GM12878 (cell line): Measurements from ENCODE around the gene AP3B2. TPM values are rescaled to one million over a fixed set of nuclear protein-coding genes. Genes with fewer than 3 reads are reported as not detected.
"Not testable (repeated sequence)": the region's sequence is repeated elsewhere in the genome, so short reads cannot be mapped to it uniquely, and the experiment has no call there.

Experiments
- ATAC-seq: fragments of 200-7000 bp; cut with Tn5 transposase; 3 replicates; pipeline ENCODE4 v1.9.1; 2020; ENCODE audit warnings: mild to moderate bottlenecking, moderate library complexity
- BruUV-seq: library from RNA; stranded (reverse); fragments of 400-500 nt; replicated peaks from 2 replicates; lab custom pipeline; 2021; lab: Mats Ljungman, UMichigan
- CTCF ChIA-PET: fragments of 300-600 bp; sonication (Branson Sonifier 250); formaldehyde crosslinking; extraction: SDS; loops from one replicate; lab custom pipeline; 2021; ENCODE audit warnings: inconsistent platforms; lab: Yijun Ruan, JAX
- POLR2A ChIA-PET: fragments of 350-600 bp; formaldehyde crosslinking; extraction: SDS; loops from one replicate; lab custom pipeline; 2021; ENCODE audit warnings: inconsistent platforms; lab: Charles Lee
- RAD21 ChIA-PET: fragments of 300-600 bp; sonication (Branson Sonifier 250); formaldehyde crosslinking; loops from one replicate; lab custom pipeline; 2023; ENCODE audit warnings: antibody characterized with exemption; ENCODE audit not compliant: unreplicated experiment; lab: Charles Lee
- SMC1A ChIA-PET: fragments of 300-600 bp; sonication (Branson Sonifier 250); formaldehyde crosslinking; loops from one replicate; lab custom pipeline; 2023; ENCODE audit not compliant: unreplicated experiment, uncharacterized antibody; lab: Charles Lee
- DNase-seq: peaks from one replicate; pipeline ENCODE4 v3.0.0-alpha.2; 2011; ENCODE audit warnings: low read depth, low spot score
- FAIRE-seq: peaks from 3 replicates; lab custom pipeline; 2011; peaks lifted over from hg19 to GRCh38; lab: Jason Lieb, UNC
- H2AFZ ChIP-seq: 2 replicates; pipeline ENCODE4 v1.6.0; 2011; ENCODE audit warnings: low read depth, low read length, control low read depth; ENCODE audit not compliant: control insufficient read depth
- H3K27ac ChIP-seq: 2 replicates; pipeline ENCODE4 v1.5.1; 2011; ENCODE audit warnings: control low read depth; ENCODE audit not compliant: control insufficient read depth, insufficient read depth
- H3K27me3 ChIP-seq, 2 experiments: replicated peaks in 1 of 2; 2 replicates each; pipeline versions ENCODE4 v1.6.0 to v1.6.1; 2011; ENCODE audit warnings: low read length in 1 of 2; ENCODE audit not compliant: control insufficient read depth in 2 of 2, insufficient read depth in 2 of 2
- H3K36me3 ChIP-seq, 2 experiments: 2 replicates each; pipeline ENCODE4 v1.5.1; 2011; ENCODE audit warnings: low read length in 1 of 2; ENCODE audit not compliant: control insufficient read depth in 2 of 2, insufficient read depth in 2 of 2
- H3K4me1 ChIP-seq: 2 replicates; pipeline ENCODE4 v1.6.1; 2011; ENCODE audit warnings: mild to moderate bottlenecking, low read length, moderate library complexity, mixed read lengths; ENCODE audit not compliant: control insufficient read depth, insufficient read depth
- H3K4me2 ChIP-seq: 2 replicates; pipeline ENCODE4 v1.6.0; 2011; ENCODE audit warnings: control low read depth; ENCODE audit not compliant: control insufficient read depth, insufficient read depth
- H3K4me3 ChIP-seq: fragments of 200-600 bp; sonication (generic); 2 replicates; pipeline ENCODE4 v1.5.1; 2016
- H3K79me2 ChIP-seq: 2 replicates; pipeline ENCODE4 v1.6.0; 2011; ENCODE audit warnings: low read length; ENCODE audit not compliant: control insufficient read depth, insufficient read depth
- H3K9ac ChIP-seq: 2 replicates; pipeline ENCODE4 v1.8.0; 2011; ENCODE audit warnings: low read length, control low read depth, mixed read lengths; ENCODE audit not compliant: control insufficient read depth, insufficient read depth
- H3K9me3 ChIP-seq: replicated peaks from 3 replicates; pipeline ENCODE4 v1.5.1; 2011; ENCODE audit warnings: mild to moderate bottlenecking, low read length; ENCODE audit not compliant: control insufficient read depth, insufficient read depth
- H4K20me1 ChIP-seq: 2 replicates; pipeline ENCODE4 v1.6.0; 2011; ENCODE audit not compliant: control insufficient read depth, insufficient read depth
- ASH2L ChIP-seq: fragments of 300-600, 200-600 bp; sonication (generic); IDR thresholded peaks from 2 replicates; pipeline ENCODE4 v1.6.1; 2017; ENCODE audit warnings: low read depth, mild to moderate bottlenecking, borderline replicate concordance
- CREB1 ChIP-seq: IDR thresholded peaks from 2 replicates; pipeline ENCODE4 v1.6.1; 2012; ENCODE audit warnings: low read depth, mild to moderate bottlenecking, inconsistent platforms
- E2F4 ChIP-seq: IDR thresholded peaks from 2 replicates; pipeline ENCODE4 v1.6.1; 2012; ENCODE audit warnings: low read depth, low read length, improper control_type of control experiment
- ESRRA ChIP-seq: IDR thresholded peaks from 2 replicates; pipeline ENCODE4 v1.6.1; 2012; ENCODE audit warnings: mild to moderate bottlenecking, low read length, improper control_type of control experiment
- JUNB ChIP-seq: IDR thresholded peaks from 2 replicates; pipeline ENCODE4 v1.6.1; 2016; ENCODE audit warnings: antibody characterized with exemption, mild to moderate bottlenecking
- TBL1XR1 ChIP-seq: IDR thresholded peaks from 2 replicates; pipeline ENCODE4 v1.6.1; 2012; ENCODE audit warnings: low read depth, low read length, improper control_type of control experiment
- TCF12 ChIP-seq: IDR thresholded peaks from 2 replicates; pipeline ENCODE4 v1.6.1; 2011; ENCODE audit warnings: low read depth, mild to moderate bottlenecking, low read length
- WGBS: methylation state at CpG from one replicate; pipeline ENCODE4 v1.1.6; 2016; ENCODE audit warnings: low lambda C conversion rate; ENCODE audit not compliant: insufficient replicate concordance, insufficient coverage; ENCODE audit errors: missing lambda C conversion rate; 5-methylcytosine and 5-hydroxymethylcytosine counted together
- in situ Hi-C: fragments of 300-500 bp; cut with MboI; formaldehyde crosslinking; loops from 9 replicates; pipeline ENCODE4 v1.14.3; 2018; ENCODE audit warnings: mixed read lengths
- intact Hi-C: fragments of 100-400 bp; cut with micrococcal nuclease; formaldehyde crosslinking; loops from one replicate; pipeline ENCODE4 v1.14.2; 2022; ENCODE audit not compliant: unreplicated experiment
- polyA plus RNA-seq, 11 experiments: library from polyadenylated mRNA; depleted of rRNA in 4 of 11; unstranded in 6 of 11; stranded (reverse) in 5 of 11; fragments of >200 nt; fragmentation: Nextera tagmentation in 4 of 11; fragmentation: Illumina TruSeq in 1 of 11; extraction: Ambion mirVana in 4 of 11; extraction: Trizol in 1 of 11; gene quantifications; 1 replicate in 1 of 11; 2 replicates in 10 of 11; pipeline versions ENCODE4 v1.2.1 to v1.2.3, GENCODE V29; 2011 to 2016; ENCODE audit warnings: inconsistent platforms in 2 of 11, missing spikeins in 2 of 11, low read depth in 1 of 11
- total RNA-seq, 4 experiments: library from RNA; depleted of rRNA in 3 of 4; stranded (reverse); fragments of >200 nt in 3 of 4; fragmentation: Illumina TruSeq in 1 of 4; extraction: Trizol in 1 of 4; gene quantifications; 2 replicates each; pipeline versions ENCODE4 v1.2.1 to v1.2.3, GENCODE V29; 2013 to 2021
- TF ChIP-seq, protein P1 (sequence below): fragments of 450-650 bp; IDR thresholded peaks from 2 replicates; pipeline ENCODE4 v1.6.1; 2017; ENCODE audit warnings: mild to moderate bottlenecking, moderate library complexity
- TF ChIP-seq, protein P2 (sequence below): IDR thresholded peaks from 2 replicates; pipeline ENCODE4 v1.6.1; 2011; ENCODE audit warnings: borderline replicate concordance, low read depth, mild to moderate bottlenecking, moderate library complexity, mixed read lengths, low read length; ENCODE audit not compliant: insufficient read depth; ENCODE audit errors: extremely low read length
- TF ChIP-seq, protein P3 (sequence below): fragments of 150-350 bp; IDR thresholded peaks from 2 replicates; pipeline ENCODE4 v1.6.1; 2014; ENCODE audit warnings: mild to moderate bottlenecking, low read depth, low read length

Gene AP3B2
- total and polyA plus RNA-seq, 10 of the 15 experiments (the other 5 are each of a cell fraction or from before 2014, with no cell fraction given), result not detected

- POLR2A ChIA-PET, DNase-seq, RAD21 ChIA-PET, H3K79me2 ChIP-seq, in situ Hi-C loops, H3K27ac ChIP-seq, SMC1A ChIA-PET, ATAC-seq, CTCF ChIA-PET, H3K4me1 ChIP-seq, H3K36me3 ChIP-seq, intact Hi-C loops, H3K9ac ChIP-seq, BruUV-seq, H4K20me1 ChIP-seq, FAIRE-seq, H3K9me3 ChIP-seq, H3K4me2 ChIP-seq, H2AFZ ChIP-seq, H3K27me3 ChIP-seq, H3K4me3 ChIP-seq: not testable (repeated sequence)
- 41% methylated on average over 8 of the region's 8 CpGs for WGBS
Measured at GRCh38 chr15:82705856-82706255, 3.8 kb downstream of the AP3B2 start.

GRCh38 chr15:82699726-82700125 is 9.9 kb downstream of the AP3B2 start:
- POLR2A ChIA-PET, result no interaction called here
- TF ChIP-seq JUNB (no peak), E2F4 (no peak), TBL1XR1 (no peak), ESRRA (no peak), TCF12 (no peak), CREB1 (no peak), ASH2L (no peak)
- TF ChIP-seq, protein P1, sequence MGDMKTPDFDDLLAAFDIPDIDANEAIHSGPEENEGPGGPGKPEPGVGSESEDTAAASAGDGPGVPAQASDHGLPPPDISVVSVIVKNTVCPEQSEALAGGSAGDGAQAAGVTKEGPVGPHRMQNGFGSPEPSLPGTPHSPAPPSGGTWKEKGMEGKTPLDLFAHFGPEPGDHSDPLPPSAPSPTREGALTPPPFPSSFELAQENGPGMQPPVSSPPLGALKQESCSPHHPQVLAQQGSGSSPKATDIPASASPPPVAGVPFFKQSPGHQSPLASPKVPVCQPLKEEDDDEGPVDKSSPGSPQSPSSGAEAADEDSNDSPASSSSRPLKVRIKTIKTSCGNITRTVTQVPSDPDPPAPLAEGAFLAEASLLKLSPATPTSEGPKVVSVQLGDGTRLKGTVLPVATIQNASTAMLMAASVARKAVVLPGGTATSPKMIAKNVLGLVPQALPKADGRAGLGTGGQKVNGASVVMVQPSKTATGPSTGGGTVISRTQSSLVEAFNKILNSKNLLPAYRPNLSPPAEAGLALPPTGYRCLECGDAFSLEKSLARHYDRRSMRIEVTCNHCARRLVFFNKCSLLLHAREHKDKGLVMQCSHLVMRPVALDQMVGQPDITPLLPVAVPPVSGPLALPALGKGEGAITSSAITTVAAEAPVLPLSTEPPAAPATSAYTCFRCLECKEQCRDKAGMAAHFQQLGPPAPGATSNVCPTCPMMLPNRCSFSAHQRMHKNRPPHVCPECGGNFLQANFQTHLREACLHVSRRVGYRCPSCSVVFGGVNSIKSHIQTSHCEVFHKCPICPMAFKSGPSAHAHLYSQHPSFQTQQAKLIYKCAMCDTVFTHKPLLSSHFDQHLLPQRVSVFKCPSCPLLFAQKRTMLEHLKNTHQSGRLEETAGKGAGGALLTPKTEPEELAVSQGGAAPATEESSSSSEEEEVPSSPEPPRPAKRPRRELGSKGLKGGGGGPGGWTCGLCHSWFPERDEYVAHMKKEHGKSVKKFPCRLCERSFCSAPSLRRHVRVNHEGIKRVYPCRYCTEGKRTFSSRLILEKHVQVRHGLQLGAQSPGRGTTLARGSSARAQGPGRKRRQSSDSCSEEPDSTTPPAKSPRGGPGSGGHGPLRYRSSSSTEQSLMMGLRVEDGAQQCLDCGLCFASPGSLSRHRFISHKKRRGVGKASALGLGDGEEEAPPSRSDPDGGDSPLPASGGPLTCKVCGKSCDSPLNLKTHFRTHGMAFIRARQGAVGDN, result no peak
- TF ChIP-seq, protein P2, sequence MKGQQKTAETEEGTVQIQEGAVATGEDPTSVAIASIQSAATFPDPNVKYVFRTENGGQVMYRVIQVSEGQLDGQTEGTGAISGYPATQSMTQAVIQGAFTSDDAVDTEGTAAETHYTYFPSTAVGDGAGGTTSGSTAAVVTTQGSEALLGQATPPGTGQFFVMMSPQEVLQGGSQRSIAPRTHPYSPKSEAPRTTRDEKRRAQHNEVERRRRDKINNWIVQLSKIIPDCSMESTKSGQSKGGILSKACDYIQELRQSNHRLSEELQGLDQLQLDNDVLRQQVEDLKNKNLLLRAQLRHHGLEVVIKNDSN, result no peak
- TF ChIP-seq, protein P3, sequence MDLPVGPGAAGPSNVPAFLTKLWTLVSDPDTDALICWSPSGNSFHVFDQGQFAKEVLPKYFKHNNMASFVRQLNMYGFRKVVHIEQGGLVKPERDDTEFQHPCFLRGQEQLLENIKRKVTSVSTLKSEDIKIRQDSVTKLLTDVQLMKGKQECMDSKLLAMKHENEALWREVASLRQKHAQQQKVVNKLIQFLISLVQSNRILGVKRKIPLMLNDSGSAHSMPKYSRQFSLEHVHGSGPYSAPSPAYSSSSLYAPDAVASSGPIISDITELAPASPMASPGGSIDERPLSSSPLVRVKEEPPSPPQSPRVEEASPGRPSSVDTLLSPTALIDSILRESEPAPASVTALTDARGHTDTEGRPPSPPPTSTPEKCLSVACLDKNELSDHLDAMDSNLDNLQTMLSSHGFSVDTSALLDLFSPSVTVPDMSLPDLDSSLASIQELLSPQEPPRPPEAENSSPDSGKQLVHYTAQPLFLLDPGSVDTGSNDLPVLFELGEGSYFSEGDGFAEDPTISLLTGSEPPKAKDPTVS, result no peak

More at GRCh38 chr15:82699726-82700125, 9.9 kb downstream of the AP3B2 start:
- no peaks in the 10 kb centered on the region for H3K4me1 ChIP-seq
- in situ Hi-C loops (no loop called here), intact Hi-C loops (no loop called here)
- H3K9me3 ChIP-seq, result no peaks in the 10 kb centered on the region
- DNase-seq, result no peak
- H3K27ac ChIP-seq, result no peak overlapping the region
- no peak for FAIRE-seq
- H3K79me2 ChIP-seq, result no peaks in the 10 kb centered on the region
- H3K9ac ChIP-seq, result no peak overlapping the region
- H3K4me2 ChIP-seq, result no peak overlapping the region
- no peaks in the 10 kb centered on the region; a peak in 1 of 4 replicates for H3K27me3 ChIP-seq
- ATAC-seq, result no peak
- H3K4me3 ChIP-seq, result no peak overlapping the region
- H3K36me3 ChIP-seq, result no peaks in the 10 kb centered on the region
- SMC1A ChIA-PET, result no interaction called here
- H4K20me1 ChIP-seq, result no peaks in the 10 kb centered on the region
- CTCF ChIA-PET, result no interaction called here
- RAD21 ChIA-PET, result no interaction called here
- BruUV-seq, result no TSS peak
- H2AFZ ChIP-seq, result no peak overlapping the region
- 20% methylated on average over 11 of the region's 11 CpGs for WGBS
